ENCODE data around the gene DGKA.

The DGKA gene

DNA sequence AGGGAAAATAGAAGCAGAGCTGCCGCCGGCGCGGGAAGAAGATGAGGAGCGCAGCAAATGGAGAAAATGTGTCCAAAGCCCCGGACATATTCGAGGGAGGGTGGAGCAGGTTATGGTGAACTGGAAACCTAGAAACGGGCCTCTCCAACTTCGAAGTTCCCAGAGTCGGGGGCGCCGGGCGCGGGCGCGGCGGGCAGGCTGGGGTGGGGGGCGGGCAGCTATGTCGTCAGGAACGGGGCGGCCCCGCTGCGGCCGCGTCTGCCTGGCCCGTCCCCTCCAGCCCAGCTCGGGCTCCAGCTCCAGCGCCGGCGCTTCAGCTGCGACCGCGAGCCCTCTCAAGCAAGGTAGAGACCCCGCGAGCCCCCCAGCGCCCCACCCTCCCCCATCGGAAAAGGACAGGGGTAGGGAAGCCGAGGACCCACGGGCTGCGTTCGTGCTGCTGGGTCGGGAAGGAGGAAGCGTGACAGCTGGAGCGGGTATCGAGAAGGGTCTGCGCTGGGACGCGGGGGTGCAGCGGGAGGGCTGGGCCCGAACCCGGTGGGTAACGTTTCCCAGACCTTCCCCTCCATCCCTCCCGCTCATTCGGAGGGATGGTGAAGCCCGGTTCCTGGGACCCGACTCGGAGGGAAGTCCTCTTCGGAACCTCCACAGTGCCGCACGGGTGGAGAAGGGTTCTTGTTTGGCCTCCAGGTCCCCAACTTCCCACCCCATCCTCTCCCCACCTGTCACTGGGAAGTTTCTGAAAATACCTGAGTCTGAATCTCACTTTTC is 1.0 kb downstream of the DGKA start:
- peak; percentile 79 for DNase-seq

- no peak for DNase-seq
Observed at GRCh38 chr12:55932551-55932910, 1.6 kb downstream of the DGKA start.

DNA sequence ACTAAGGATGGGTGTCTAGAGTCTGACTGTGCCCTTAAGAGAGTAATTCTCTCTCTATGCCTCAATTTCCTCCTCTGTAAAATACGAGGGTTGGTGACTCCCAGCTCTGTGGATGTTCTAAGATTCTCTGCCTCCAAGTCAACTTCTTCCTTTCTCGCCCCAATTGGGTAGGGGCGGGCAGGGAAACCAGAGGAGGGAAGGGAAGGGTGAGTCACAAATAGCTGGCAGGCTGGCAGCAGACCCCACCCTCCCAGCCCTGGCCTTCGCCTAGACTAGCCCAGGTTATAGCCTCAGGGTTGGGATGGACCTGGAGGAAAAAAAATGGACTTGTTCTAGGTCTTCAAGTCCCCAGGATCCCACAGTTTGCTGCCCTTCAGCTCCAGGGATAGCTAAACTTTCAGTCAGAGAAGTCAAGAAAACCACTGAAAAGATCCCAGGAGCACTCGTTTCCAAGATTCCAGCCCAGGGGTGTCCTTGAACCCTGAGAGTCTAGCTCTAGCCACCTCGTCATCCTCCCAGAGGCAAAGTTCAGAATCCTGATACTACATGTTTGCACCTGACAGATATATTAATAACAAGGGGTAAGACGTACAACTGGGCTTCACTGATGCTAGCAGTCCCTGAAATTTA is 2.3 kb downstream of the DGKA start:
- DNase-seq = no peak

DNA sequence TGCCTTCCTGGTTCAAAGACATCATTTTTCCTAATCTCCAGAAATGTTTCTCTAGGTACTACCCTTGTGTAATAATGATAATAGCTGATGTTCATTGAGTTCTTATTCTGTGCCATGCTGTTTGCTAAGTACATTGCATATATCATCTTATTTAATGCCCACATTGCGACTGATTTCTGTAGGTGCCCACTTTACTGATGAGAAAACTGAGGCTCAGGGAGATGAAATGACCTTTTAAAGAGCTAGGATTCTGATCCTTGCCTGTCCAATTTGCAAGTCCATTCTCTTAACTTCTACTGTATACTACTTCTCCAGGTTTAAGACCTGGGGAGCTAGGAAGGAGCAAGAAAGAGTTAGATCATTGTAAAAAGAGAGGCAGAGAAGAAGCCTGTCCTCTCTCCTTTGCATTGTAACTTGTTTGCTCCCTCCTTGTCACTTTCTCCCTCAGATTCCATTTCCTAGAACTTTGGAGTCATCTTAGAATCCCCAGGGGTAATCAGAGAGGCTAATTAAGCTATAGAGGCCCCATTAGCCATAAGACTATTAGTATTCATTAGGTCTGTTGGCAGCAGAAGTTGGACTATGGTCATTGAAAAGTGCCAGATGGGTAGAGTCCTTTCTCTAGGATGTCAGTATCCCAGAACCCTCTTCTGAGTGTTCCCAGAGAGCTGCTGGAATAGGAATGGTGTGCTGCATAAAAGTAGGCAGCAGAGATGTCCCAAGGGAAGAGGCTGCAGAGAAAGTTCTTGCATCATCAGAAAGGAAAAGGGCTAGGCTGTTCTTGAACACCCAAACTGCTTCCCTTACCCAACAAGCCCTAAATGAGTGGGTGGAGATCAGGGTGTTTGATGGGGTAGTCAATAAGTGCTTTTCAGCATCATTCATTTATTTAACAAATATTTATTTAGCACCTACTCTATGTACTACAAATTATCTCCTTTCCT is 3.1 kb downstream of the DGKA start:
- DNase-seq = no peak

GRCh38 chr12:55934773-55935172 is 3.8 kb downstream of the DGKA start:
- DNase-seq = no peak

- DNase-seq = peak; percentile 46
Observed at GRCh38 chr12:55935738-55936151, 4.8 kb downstream of the DGKA start.

DNA sequence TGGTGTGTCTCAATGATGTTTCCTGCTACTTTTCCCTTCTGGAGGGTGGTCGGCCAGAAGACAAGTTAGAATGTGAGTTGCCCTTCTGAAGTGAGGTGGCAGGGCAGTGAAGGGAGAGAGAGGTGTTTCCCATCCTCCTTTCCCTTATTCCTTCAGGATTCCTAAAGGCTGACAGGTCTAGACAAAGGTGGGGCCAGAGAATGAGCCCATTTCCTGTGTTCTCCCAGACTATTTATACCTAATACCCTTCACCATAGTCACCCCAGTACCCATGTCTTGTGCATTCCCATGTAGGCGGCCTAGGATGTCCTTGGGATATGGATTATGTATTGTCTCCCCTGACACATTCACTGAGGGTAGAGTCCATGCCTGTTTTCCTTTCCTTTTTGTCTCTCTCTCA is 7.0 kb downstream of the DGKA start:
- DNase-seq = no peak

- DNase-seq = no peak
Observed at GRCh38 chr12:55938826-55939501, 8.0 kb downstream of the DGKA start.

- DNase-seq = peak; percentile 95
Observed at GRCh38 chr12:55940065-55940732, 9.2 kb downstream of the DGKA start.

- no peak for DNase-seq
Observed at GRCh38 chr12:55942055-55942454, 11.1 kb downstream of the DGKA start.

DNA sequence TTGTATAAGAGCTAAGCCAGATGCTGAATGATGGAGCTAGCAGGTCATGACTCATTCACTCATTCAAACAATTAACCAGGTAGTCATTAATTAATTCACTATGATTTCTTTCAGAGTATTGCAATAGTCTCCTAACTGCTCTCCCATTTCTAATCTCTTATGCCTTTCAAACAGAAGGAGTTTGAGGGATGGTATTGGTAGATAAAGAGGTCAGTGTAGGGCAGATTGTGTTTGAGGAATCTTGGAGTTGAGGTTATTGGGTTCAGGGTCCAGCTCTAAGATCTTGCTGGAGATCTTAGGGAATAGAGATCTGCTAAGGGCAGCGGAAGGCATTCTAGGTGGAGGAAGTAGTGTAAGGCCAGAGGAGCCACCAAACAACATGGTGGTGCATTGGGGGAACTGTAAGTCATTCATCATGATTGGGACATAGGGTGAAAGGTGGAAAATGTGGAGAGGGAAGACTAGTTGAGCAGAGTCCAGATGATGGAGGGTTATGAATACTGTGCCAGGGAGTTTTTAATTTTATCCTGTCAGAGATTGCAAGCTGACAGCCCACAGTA is 11.7 kb downstream of the DGKA start:
- DNase-seq = no peak

DNA sequence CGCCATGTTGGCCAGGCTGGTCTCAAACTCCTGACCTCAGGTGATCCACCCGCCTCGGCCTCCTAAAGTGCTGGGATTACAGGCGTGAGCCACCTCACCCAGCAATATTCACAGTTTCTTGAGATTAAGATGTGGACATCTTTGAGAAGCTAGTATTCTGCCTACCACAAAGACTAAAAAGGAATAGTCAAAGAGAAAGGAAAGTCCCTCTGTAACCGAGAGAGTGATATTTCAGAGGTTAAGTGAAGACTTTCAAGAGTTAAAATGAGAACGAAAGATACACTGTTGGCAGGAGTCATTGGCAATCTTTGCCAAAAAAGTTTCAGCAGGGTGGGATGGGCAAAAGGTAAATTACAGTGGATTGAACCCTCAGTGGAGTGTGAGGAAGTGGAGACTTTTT is 15.6 kb downstream of the DGKA start:
- DNase-seq = no peak

DNA sequence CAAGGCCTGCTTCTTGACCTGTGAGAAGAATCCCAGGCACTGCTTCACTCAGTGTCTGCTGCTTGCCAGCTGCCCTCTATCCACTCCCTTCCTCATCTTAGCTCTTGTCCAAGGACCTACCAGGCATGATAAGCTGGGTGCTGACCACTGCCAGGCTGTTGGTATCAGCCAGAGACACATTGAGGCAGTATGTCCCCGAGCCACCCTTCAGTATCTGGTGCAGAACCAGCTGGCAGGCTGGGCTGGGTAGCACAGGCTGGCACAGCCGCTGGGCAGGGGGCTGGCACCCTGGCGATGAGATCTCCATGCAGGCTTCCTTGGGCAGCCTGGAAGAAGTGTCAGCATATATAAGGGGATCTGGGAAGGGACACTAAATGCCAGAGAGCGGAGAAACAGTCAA is 24.4 kb downstream of the DGKA start:
- no peak for DNase-seq

DNA sequence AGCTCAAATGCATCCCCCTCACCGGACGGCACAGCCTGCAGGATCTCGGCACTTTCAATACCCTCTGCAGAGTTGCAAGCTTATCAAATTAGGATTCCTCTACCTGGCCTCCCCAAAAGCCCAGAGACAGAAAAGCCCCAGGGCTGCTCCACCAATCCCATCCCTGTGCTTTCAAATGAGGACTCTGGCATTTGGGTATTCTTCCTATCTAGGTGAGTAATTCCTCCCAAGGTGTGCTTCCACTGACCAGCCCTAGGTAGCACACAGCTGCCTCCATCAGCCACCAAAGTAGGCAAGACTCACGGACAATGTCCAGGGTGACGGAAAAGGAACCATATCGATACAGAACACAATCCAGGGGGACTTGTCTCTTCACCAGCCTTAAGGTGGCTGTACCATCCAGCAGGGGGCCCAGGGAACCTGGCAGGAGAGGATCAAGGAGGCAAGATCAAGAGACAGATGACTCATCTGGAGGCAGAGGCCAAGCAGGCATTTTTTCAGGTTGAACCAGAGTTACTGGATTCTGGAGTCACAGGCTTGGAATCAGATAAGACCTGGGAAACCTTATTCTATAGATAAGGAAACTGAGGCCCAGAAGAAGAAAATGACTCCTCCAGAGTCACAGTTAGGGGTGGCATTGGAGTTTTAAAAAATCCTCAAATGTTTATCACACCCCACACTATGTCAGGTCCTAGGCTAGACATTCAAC is 25.0 kb downstream of the DGKA start:
- DNase-seq = no peak

- no peak for DNase-seq
Observed at GRCh38 chr12:55957106-55957859, 26.3 kb downstream of the DGKA start.

DNA sequence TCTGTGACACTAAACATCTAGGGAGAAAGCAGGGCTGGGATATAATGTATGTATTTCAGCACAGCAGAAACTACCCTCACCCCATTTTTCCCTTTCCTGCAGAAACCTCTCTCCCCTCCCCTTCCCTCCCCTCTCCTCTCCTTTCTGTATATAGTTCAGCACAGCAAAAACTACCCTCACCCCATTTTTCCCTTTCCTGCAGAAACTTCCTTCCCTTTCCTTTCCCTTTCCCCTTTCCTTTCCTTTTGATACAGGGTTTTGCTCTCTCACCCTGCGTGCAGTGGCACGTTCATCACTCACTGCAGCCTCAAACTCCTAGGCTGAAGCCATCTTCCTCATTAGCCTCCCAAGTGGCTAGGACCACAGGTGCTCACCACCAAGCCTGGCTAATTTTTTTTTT is 32.8 kb downstream of the DGKA start:
- DNase-seq = no peak

GRCh38 chr12:55965240-55965639 is 34.3 kb downstream of the DGKA start:
- peak; percentile 54 for DNase-seq

DNA sequence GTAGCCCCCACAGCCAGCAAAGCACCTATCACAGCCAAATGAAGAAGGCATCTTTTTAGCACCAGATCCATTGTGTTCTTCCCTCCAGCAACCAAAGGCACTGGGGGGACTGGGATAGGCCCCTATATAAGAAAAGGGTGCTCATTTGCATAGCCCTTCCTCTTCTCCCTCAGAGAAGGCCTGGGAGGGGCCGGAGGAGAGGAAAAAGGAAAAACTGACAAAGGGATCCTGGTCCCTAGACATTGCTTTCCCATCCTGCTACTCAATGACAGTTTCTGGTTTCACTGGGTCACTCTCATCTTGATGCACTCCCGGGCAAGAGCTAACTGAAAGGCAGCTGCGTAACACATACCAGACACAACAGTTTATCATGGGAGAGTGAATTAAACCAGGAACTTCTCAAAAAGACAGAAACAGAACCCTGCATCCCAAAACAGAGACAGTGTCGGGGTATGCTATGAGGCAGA is 35.0 kb downstream of the DGKA start, which contains the start of gene PMEL:
Gene PMEL, minus strand, starts transcription at position 102 of the 467 bp plus-strand sequence. Its CDS starts 31 bp downstream, at position 71.
- DNase-seq = no peak

- DNase-seq = peak; percentile 95
Observed at GRCh38 chr12:55966408-55967281, 35.7 kb downstream of the DGKA start, which contains the start of gene CDK2. Gene CDK2 (plus strand): TSS chr12:55966830. CDS start chr12:55967009, 179 bp downstream.

Data from eye (tissue), 1 donor.